Neutrophil (primary cell): ENCODE data around the gene LRCH1.

Experiments
- H3K27ac ChIP-seq: fragments of 200-600 bp; sonication (generic); 2 replicates; pipeline ENCODE4 v1.5.1; 2016; ENCODE audit warnings: mild to moderate bottlenecking, moderate library complexity
- H3K27me3 ChIP-seq: fragments of 200-600 bp; sonication (generic); 2 replicates; pipeline ENCODE4 v1.6.0; 2016; ENCODE audit warnings: mild to moderate bottlenecking
- H3K36me3 ChIP-seq: fragments of 200-600 bp; sonication (generic); 2 replicates; pipeline ENCODE4 v1.5.1; 2017
- H3K4me1 ChIP-seq, 2 experiments: fragments of 200-600 bp in 1 of 2; sonication (generic) in 1 of 2; 1 replicate in 1 of 2; 2 replicates in 1 of 2; pipeline versions ENCODE4 v1.5.1 to v1.6.1; 2013 to 2016; ENCODE audit warnings: low read depth in 1 of 2, low read length in 1 of 2, mild to moderate bottlenecking in 1 of 2, moderate library complexity in 1 of 2; ENCODE audit not compliant: control insufficient read depth in 1 of 2, insufficient read depth in 1 of 2
- H3K4me3 ChIP-seq, 2 experiments: fragments of 200-600 bp in 1 of 2; sonication (generic) in 1 of 2; 1 replicate in 1 of 2; 2 replicates in 1 of 2; pipeline ENCODE4 v1.5.1; 2013 to 2016; ENCODE audit warnings: low read depth in 1 of 2, low read length in 1 of 2, mild to moderate bottlenecking in 1 of 2, moderate library complexity in 1 of 2
- H3K9me3 ChIP-seq: fragments of 200-600 bp; sonication (generic); 2 replicates; pipeline ENCODE4 v1.5.1; 2016
- TF ChIP-seq, protein P1 (sequence below): fragments of 200-600 bp; sonication (generic); IDR thresholded peaks from 2 replicates; pipeline ENCODE4 v1.5.1; 2016; ENCODE audit warnings: antibody characterized with exemption

The LRCH1 gene

GRCh38 chr13:46675016-46675415 is 122.0 kb downstream of the LRCH1 start:
- Histone ChIP-seq H3K9me3 (no peaks in the 10 kb centered on the region), H3K4me3 (no peak overlapping the region), H3K27ac (no peak overlapping the region), H3K4me1 (peaks cover 15 to 17% of the 10 kb centered on the region in 2 experiments), H3K27me3 (no peaks in the 10 kb centered on the region), H3K36me3 (no peaks in the 10 kb centered on the region)
- TF ChIP-seq, protein P1, sequence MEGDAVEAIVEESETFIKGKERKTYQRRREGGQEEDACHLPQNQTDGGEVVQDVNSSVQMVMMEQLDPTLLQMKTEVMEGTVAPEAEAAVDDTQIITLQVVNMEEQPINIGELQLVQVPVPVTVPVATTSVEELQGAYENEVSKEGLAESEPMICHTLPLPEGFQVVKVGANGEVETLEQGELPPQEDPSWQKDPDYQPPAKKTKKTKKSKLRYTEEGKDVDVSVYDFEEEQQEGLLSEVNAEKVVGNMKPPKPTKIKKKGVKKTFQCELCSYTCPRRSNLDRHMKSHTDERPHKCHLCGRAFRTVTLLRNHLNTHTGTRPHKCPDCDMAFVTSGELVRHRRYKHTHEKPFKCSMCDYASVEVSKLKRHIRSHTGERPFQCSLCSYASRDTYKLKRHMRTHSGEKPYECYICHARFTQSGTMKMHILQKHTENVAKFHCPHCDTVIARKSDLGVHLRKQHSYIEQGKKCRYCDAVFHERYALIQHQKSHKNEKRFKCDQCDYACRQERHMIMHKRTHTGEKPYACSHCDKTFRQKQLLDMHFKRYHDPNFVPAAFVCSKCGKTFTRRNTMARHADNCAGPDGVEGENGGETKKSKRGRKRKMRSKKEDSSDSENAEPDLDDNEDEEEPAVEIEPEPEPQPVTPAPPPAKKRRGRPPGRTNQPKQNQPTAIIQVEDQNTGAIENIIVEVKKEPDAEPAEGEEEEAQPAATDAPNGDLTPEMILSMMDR: no peak

GRCh38 chr13:46676378-46676725 is 123.4 kb downstream of the LRCH1 start:
- H3K4me3 ChIP-seq: no peak overlapping the region
- H3K4me1 ChIP-seq: peaks cover 15 to 17% of the 10 kb centered on the region in 2 experiments
- H3K9me3 ChIP-seq: no peaks in the 10 kb centered on the region
- peak overlapping the region; percentile 36 for H3K27ac ChIP-seq
- TF ChIP-seq, protein P1: no peak
- H3K27me3 ChIP-seq: no peaks in the 10 kb centered on the region
- H3K36me3 ChIP-seq: no peaks in the 10 kb centered on the region

- H3K27me3 ChIP-seq: no peaks in the 10 kb centered on the region
- TF ChIP-seq, protein P1: no peak
- no peak overlapping the region for H3K27ac ChIP-seq
- no peak overlapping the region for H3K4me3 ChIP-seq
- H3K36me3 ChIP-seq: no peaks in the 10 kb centered on the region
- no peaks in the 10 kb centered on the region for H3K9me3 ChIP-seq
- peaks cover 23 to 26% of the 10 kb centered on the region in 2 experiments for H3K4me1 ChIP-seq
Measured at GRCh38 chr13:46679369-46680120, 126.6 kb downstream of the LRCH1 start.

DNA sequence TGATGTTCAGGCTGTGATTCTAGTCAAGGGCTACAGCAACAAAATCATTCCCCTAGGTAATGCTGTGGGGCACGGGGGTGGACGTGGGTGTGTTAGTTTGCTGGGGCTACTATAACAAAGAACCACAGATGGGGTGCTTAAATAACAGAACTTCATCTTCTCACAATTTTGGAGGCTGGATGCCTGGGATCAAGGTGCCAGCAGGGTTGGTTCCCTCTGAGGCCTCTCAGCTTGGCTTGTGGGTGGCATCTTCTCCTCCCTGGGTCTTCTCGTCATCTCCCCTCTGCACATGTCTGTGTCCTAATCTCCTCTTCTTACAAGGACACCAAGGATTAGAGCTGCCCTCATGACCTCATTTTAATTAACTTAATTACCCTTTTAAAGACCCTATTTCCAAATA is 129.0 kb downstream of the LRCH1 start:
- H3K4me1 ChIP-seq: peaks cover 9 to 12% of the 10 kb centered on the region in 2 experiments
- no peaks in the 10 kb centered on the region for H3K36me3 ChIP-seq
- TF ChIP-seq, protein P1: no peak
- H3K27me3 ChIP-seq: no peaks in the 10 kb centered on the region
- no peak overlapping the region for H3K4me3 ChIP-seq
- H3K9me3 ChIP-seq: no peaks in the 10 kb centered on the region
- H3K27ac ChIP-seq: no peak overlapping the region

- Histone ChIP-seq H3K4me1 (peaks cover 9 to 12% of the 10 kb centered on the region in 2 experiments), H3K36me3 (no peaks in the 10 kb centered on the region), H3K4me3 (no peak overlapping the region), H3K9me3 (no peaks in the 10 kb centered on the region), H3K27ac (no peak overlapping the region), H3K27me3 (no peaks in the 10 kb centered on the region)
- TF ChIP-seq, protein P1: no peak
Measured at GRCh38 chr13:46682707-46683106, 129.7 kb downstream of the LRCH1 start.
